Hematopoietic multipotent progenitor cell treated with erythropoietin and hydrocortisone succinate and interleukin-3 and kit ligand, for 17 days (in vitro differentiated cells): ENCODE measurements around the gene TAF4B.
"Not testable (repeated sequence)": the region's sequence is repeated elsewhere in the genome, so short reads cannot be mapped to it uniquely, and the experiment has no call there.

Experiments
- DNase-seq: peaks from one replicate; pipeline ENCODE4 v3.0.0-alpha.2; 2015; ENCODE audit warnings: low spot score

Gene TAF4B

DNA sequence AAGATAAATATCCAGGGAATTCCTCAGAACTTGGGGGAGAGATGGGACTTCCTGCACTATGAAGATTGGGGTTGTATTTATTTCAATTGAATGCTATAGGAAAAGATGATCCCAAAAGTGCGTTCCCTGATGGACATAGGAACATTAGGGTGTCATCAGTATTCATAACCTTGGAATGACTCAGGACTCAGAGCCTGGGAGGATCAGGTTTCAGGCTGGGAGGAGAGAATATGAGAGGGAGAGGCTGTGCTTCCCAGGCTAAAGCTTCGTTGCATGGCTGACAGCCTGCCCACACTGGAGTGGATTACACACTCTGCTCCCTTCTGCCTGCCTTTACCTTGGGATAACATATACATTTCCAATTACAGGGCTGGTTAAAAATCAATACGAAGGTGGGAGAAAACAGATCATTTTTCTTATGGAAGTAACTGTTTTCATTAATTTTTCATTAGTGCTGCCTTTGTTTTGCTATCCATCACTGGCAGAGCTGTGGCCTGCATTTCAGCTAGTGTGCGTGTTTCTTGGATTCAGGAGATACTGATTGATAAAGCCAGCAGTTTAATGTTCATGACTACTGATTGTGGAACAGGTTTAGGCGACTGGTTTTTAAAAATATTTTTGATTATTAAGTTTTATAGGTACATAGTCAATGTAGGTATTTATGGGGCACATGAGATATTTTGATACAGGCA is 203.4 kb downstream of the TAF4B start:
- DNase-seq: no peak

DNA sequence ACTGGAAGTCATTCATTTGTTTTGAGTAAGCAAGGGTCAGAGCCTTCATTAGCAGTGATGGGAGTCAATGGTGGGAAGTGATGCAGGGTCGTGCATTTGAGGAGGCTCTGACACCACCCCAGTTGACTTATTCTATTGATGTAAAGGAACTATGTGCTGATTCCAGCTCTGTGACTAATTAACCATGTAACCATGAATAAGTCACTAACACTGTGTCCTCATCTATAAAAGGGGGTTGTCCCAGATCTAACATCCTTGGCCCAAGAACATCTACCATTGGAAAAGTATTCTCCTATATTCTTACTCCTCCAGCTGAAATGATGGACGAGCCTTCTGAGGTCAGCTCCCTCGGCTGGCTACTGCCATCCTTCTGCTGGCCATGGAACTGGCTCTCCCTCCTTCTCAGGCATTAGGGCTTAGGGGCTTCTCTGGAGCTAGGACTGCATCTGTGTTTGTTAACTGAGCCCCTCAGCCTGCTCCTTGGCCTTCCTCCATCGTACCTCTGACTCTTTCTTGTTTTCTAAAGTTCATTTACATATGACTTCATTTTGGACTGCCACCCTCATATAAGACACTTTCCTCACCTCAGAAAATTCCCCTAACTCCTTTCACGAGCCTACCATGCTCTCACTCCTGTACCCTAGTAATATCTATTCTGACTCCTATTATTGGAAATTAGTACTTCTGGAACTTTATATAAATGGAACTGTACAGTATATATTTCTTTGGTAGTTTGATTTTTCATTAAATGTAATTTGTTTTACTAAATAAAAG is 206.6 kb downstream of the TAF4B start:
- DNase-seq: no peak

DNA sequence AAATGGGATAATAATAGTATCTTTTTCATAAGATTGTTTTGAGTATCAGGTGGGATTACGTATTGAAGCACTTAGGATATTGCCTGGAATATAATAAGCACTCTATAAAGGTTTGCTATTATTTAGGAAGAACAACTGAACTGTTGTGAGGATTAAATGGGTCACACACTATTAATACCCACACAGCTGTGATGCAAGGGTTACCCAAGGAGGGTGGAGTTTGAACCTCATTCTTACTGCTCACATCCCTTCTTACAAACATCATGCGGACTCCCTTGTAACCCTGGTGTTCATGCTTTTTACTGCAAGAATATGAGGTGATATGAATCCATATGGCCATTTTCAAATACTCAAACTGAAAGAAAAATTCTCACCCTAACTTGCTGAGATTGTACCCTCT is 208.6 kb downstream of the TAF4B start:
- DNase-seq: no peak

DNA sequence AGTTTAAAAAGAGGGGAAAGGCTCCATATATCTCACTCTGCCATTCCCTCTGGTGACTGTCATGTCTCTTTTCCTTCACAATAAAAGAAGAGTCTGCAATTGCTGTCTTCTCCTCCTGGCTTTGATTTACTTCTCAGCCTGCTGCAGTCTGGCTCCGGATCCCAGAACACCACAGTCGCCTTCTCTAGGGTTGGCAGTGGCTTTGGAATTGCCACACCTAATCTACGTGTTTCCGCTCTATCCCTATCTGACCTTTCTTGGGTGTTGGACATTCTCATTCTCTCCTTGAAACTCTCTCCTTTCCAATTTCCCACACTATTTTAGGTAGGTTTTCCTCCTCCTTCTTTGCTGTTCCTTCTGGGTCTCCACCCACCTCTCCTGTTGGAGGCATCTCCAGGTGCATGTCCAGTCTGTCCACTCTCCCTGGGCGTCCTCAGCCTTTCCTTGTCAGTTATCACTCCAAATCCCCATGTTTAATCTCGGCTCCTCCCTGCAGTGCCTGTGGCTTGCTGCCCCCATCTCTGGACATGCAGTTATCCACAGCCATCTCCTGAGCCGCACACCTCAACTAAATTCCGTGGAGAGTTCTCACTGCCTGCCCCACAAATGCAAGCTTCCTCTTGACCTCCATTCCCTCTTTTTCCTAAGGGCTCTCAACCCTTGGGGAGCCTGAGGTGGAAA is 209.3 kb downstream of the TAF4B start:
- no peak for DNase-seq

DNA sequence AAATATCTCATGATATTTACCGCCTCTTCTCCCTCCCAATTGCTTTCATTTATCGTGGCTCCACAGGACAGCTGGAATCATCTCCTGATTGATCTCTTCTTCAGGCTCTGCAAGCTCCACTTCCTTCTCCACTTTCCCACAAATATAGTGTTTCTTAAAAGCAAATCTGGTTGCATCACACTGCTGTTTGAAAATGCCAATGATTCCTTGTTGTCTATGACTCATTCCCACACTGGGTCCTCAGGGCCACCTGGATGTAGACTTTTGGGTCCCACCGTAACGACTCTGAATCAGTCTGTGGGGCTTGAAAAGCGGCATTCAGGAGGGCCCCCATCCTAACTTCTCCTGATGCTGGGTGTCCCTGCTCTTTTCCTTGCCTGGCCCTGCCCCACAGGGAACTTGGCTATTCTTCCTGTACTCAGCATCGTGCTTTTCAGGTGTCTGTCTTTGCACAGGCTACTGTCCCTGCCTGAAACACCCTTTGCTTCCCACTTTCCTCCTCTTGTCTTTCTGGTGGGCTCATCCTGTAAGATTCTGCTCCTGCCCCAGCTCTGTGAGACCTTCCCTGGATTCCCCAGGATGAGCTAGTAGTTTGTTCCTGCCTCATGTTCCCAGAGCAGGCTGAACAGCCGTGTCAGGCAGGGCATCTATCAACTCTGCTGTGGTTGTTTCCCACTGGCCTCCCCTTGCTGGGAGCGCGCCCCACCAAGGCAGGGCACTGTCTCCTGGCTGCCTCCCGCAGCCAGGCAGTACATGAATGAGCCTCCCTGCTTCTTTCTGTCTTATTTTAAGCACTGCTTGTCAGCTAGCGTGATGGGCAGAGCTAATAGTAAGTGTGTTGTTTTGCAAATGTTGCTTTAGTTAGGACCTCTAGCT is 210.2 kb downstream of the TAF4B start:
- no peak for DNase-seq

DNA sequence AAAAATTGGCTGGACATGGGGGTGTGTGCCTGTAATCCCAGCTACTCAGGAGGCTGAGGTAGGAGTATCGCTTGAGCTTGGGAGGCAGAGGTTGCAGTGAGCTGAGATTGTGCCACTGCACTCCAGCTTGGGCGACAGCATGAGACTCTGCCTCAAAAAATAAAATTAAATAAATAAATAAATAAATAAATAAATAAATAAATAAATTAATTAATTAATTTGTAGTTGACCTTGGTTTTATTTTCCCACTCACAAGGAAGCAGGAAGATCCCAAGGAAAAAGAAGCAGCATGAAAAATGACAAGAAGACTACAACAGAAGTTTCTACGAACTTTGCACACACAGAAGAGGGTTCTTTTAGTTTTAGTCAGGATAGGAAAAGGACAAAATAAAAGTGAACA is 211.4 kb downstream of the TAF4B start:
- DNase-seq: not testable (repeated sequence)

DNA sequence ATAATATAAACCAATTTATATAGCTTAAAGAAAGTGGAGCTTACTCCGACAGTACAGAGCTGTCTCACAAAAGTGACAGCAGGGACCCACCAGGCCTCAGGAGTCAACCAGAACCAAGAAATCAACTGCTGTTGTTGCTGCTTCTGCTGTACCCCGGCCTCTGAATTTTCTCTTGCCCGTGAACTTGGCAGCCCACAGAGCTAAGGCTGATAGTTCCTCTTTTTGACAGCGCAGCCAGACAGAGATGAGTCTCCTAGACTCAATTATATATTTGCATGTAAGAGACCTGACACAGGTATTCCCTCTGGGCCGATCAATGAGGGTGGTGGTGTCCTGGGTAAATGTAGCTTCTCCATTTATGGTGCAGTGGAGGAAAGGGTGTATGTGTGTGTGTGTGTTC is 212.7 kb downstream of the TAF4B start:
- DNase-seq: no peak

DNA sequence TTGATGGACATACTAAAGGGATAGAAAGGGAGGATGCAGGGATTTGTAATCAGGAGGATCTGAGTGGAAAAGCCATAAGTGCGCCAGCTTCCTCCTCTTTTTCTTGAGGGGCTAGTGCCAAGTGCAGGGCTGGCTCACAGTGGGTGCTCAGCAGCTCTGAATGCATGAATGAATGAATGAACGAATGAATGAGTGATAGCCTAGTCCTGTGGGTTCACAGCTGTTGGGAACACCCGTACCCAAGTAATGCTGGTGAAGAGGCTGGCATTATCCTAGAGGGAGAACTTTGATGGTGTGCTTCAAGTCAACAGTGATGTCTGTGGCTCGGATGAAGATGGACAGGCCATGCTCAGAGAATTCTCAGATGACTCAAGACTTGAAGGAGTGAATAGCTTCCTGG is 213.3 kb downstream of the TAF4B start:
- no peak for DNase-seq

DNA sequence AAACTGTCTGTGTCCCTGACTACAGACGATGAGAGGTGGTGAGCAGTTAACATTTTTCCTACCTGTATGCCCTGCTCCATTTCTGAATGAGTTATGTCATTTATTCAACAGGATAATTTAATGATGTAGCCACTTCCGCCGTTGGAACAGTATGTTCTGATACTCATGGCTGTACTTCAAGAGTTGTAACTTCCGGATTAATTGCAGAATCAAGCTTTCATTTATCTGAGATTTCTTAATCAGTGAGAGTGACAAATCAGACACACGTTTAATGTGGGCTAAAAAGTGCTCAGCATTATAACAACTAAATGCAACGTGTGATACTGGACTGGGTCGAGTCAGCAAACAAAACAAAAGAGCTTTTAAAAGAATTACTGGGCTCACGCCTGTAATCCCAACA is 214.4 kb downstream of the TAF4B start:
- DNase-seq: no peak
